Hematopoietic multipotent progenitor cell treated with erythropoietin and hydrocortisone succinate and interleukin-3 and kit ligand, for 4 days (in vitro differentiated cells): ENCODE data around the gene CELF2.

Experiments used
- DNase-seq: peaks from one replicate; pipeline ENCODE4 v3.0.0-alpha.2; 2015

CELF2 gene

GRCh38 chr10:11285171-11285570, 267.5 kb downstream of the CELF2 start:
- DNase-seq, result no peak

- DNase-seq, result no peak
Observed at GRCh38 chr10:11286261-11286852, 268.7 kb downstream of the CELF2 start.

DNA sequence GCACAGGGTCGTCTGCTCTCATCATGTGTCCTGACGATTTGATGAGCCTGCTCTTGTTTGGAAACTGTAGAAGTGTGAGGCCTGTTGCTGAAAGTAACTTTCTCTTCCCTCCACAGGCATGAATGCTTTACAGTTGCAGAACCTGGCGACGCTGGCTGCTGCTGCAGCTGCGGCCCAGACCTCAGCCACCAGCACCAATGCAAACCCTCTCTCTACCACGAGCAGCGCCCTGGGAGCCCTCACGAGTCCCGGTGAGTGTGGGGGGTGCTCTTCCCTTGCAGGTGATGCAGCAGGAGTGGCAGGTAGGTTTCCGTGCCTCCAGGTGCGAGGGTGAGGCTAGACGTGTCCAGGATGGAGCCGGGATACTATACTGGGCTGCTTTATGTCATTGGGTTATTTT, 270.6 kb downstream of the CELF2 start:
- DNase-seq, result no peak

- DNase-seq, result no peak
Observed at GRCh38 chr10:11290156-11290890, 272.7 kb downstream of the CELF2 start.

DNA sequence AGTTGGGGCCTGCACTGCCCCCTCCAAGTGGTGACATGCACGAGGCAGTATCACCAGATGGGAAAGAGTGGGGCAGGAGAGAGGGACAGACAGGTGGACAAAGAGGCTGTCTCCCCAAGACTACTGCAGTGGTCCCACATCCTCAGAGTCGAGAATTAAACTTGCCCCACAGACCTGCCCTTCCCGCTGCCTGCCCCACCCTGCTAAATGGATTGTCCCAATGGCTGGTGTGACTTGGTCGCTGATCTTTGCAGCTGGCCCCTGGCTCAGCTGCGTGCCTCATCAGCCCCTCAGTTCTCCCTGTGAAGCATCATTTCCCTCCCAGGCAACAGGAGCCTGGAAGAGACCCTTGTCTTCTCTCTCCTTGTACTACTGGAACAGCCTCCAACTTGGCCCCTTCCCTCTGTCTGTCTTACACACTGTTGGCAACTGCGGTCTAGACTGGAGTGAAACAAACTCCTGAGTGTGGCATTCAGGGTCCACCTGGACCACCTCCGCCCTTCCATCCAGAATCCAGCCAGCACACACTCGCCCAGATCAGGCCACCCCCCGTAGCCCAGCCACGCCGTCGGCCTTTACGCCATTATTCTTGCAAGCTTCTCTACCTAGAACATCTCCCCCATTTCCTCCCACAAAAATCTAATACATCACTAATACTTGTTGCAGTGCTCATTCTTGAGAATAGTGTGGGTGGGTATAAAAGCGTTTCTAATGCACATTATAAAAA, 275.1 kb downstream of the CELF2 start:
- DNase-seq, result no peak

DNA sequence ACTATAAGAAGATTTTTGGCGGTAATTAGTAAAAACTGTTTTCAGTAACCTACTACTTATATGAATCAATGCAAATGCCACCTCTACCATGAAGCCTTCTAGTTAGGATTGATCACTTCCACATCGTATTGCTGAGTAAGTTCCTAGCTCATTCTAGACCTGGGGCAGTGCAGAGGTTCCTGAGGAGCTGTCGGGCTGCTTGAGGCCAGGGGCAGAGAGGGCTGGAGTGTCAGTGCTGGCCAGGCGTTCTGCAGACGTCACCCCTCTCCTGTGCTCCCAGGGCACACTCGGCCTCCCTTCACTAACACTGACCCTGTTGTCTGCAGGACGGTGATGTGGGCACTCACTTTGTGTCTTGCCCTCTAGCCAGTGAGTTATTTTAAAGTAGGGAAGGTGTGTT, 275.7 kb downstream of the CELF2 start:
- DNase-seq, result no peak

- no peak for DNase-seq
Observed at GRCh38 chr10:11294831-11295450, 277.3 kb downstream of the CELF2 start.

- no peak for DNase-seq
Observed at GRCh38 chr10:11295492-11295891, 277.8 kb downstream of the CELF2 start.

- DNase-seq, result no peak
Observed at GRCh38 chr10:11297136-11297535, 279.5 kb downstream of the CELF2 start.

GRCh38 chr10:11298116-11298515, 280.4 kb downstream of the CELF2 start:
- no peak for DNase-seq

GRCh38 chr10:11299125-11299524, 281.5 kb downstream of the CELF2 start:
- DNase-seq, result no peak

- DNase-seq, result no peak
Observed at GRCh38 chr10:11300026-11300425, 282.4 kb downstream of the CELF2 start.

- no peak for DNase-seq
Observed at GRCh38 chr10:11300563-11300962, 282.9 kb downstream of the CELF2 start.

GRCh38 chr10:11301571-11302111, 284.0 kb downstream of the CELF2 start:
- DNase-seq, result no peak

- no peak for DNase-seq
Observed at GRCh38 chr10:11302181-11302580, 284.5 kb downstream of the CELF2 start.

- DNase-seq, result no peak
Observed at GRCh38 chr10:11303361-11304170, 285.9 kb downstream of the CELF2 start.

GRCh38 chr10:11304906-11305585, 287.4 kb downstream of the CELF2 start:
- no peak for DNase-seq

GRCh38 chr10:11305825-11306593, 288.3 kb downstream of the CELF2 start:
- no peak for DNase-seq

- no peak for DNase-seq
Observed at GRCh38 chr10:11307004-11307403, 289.3 kb downstream of the CELF2 start.

GRCh38 chr10:11307937-11308336, 290.3 kb downstream of the CELF2 start:
- DNase-seq, result no peak

DNA sequence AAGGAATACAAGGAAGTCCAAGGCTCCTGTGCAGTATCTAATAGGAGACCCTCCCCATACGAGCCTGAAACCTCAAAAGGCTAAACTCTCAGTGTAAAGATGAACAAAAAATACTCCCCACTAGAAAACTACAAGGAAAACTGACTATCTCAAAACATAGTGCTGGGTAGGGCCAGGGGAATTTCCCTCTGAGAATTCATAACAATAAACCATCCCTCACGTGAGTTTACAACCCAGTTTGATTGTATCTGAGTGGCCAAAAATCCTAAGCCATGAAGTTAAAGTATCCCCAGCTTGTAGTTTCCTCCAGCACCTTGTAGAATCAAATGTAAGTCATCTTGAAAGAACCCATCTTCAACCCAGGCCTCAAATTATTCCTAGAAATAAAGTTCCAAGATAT, 293.4 kb downstream of the CELF2 start:
- DNase-seq, result no peak
